T-helper 2 cell (primary cell): ENCODE results near the gene BDNF.
A peak's percentile ranks its signal among the peaks of the same experiment; 100 is the strongest.
"Not testable (repeated sequence)": the region's sequence is repeated elsewhere in the genome, so short reads cannot be mapped to it uniquely, and the experiment has no call there.

ENCODE experiments used
- DNase-seq, 5 experiments: peaks; one replicate each; pipeline versions ENCODE4 v3.0.0 to v3.0.0-alpha.2; 2012 to 2022

The BDNF gene

GRCh38 chr11:27665508-27666101 lies 34.6 kb downstream of the BDNF start:
- DNase-seq = not testable (repeated sequence)

DNA sequence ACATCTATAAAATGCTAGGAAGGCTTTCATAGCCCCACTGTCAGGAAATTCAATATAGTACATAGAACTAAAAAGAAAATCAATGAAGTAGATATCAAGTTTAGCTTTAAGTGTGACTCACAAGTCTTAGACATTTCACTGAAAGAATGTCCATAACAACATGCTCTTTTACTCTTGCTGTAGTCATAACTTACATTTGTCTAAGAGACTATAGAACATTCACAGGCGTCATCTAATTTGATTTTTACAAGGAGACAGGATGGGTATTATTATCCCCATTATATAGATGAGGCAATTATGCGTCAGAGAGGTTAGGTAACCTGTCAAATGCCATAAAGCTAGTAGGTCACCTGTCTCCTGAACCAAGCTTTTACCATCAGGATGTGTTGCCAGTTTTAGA lies 36.9 kb downstream of the BDNF start:
- DNase-seq = no peak

DNA sequence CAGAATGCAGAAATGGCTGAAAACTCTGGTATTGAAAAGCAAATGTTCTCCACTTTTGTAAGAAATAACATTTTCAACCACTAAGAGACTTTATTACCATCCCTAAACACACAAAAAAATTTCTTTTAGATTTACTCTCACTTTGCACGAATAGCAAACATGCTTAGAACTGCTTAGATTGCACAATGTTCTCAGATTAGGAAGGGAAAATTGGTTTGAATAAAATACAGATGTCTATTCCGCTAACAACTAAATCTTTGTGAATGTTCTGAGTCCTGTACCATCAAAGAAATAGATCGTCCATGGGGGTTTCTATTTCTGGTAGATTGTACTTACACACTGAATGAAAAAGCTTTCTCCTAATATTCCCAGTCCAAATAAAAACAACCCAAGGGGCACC lies 40.1 kb downstream of the BDNF start:
- DNase-seq = no peak

GRCh38 chr11:27658535-27659236 lies 41.6 kb downstream of the BDNF start:
- DNase-seq = no peak

- no peak for DNase-seq
These were observed 43.3 kb downstream of the BDNF start for GRCh38 chr11:27656806-27657483.

DNA sequence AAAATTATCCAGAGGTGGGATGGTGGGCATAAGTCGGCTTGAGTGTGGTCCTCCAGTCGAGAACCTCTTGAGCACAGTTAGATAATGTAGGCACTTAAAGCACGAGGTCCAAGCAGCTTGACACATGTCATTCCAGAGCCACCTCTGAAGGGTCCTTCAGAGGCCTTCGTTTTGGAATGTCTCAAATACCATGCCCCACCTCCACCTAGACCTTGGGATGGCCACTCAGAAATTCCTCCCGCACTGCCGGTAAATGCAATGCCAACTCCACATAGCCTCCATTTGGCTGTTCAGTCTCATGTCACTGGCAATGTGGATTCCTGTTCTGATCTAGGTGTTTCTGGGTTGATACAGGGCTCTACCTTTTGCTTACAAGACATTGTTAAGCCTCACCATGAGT lies 43.9 kb downstream of the BDNF start:
- no peak for DNase-seq

GRCh38 chr11:27653990-27654758 lies 46.1 kb downstream of the BDNF start:
- no peak for DNase-seq

GRCh38 chr11:27651711-27652110 lies 48.5 kb downstream of the BDNF start:
- no peak for DNase-seq

DNA sequence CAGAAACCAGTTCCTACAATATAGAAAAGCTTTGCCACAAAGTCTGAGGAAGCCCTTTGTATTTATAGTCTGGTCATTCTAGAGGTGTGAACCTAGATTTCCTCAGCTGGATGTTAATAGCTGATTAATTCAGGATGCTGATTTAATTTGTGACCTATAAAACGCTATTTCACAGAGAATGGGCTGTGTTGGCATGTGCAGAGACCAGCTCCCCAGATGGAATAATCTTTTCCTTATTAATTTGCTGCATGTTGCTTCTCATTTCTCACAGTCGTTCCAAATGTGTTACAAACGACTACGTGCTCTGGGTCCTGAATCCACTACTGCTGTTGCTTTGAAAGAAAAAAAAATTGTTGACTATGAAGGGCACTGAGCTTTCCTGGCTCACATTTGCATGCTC lies 49.3 kb downstream of the BDNF start:
- DNase-seq = no peak

DNA sequence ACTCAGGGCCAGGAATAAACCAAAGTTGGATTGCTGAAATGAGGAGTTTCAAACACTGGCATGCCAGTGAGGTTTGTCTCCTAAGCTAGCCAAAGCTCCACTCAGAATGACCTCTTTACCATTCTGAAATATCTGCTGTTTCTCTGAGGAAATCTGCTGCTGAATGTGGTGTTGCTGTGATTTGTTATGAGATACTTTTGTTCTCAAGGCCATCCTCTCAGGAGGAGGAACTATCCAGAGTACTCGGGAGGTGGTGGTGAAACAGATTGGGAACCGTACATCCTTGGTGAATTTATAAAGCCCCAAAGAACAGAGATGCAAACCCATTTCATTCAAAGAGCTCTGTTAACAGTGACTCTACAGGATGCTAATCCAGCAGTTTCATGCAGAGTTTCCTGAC lies 50.5 kb downstream of the BDNF start:
- no peak for DNase-seq

DNA sequence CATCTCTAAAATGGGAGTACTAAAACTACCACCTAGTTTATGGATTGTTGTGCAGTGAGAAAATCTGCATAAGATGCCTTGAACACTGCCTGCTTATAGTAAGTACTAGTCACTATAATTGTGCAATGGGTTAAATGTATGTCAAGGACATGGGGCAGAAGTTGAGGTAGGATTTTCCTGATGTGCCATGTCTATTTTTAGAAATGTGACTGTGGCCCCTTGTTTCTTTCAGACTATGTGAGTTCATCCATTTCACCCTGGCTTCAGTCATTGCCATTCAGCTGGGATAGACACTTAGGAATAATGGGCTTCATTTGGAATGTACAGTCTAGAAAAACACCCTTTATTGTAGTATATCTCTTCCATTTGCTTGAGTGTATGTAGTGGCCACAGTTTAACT lies 51.4 kb downstream of the BDNF start:
- DNase-seq = no peak

GRCh38 chr11:27646051-27646818 lies 54.0 kb downstream of the BDNF start:
- no peak for DNase-seq

GRCh38 chr11:27642954-27643353 lies 57.3 kb downstream of the BDNF start:
- DNase-seq = no peak

DNA sequence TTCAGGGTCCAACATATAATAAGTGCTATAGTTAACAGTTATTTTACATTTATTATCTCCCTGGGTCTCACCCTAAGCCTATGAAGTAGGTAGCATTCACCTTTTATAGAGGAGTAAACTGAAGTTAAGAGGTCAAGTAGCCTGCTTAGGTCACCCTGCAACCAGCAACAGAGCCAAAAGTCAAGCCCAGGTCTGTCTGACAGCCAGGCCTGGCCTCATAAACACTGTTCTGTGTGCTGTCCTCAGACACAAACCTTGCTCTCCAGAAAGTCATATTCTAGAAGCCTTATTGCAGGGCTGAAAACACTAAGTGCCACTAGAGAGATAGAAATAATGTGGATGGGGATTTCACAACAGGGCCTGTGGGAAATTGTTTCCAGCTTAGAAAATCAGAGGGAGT lies 59.3 kb downstream of the BDNF start:
- DNase-seq = no peak

DNA sequence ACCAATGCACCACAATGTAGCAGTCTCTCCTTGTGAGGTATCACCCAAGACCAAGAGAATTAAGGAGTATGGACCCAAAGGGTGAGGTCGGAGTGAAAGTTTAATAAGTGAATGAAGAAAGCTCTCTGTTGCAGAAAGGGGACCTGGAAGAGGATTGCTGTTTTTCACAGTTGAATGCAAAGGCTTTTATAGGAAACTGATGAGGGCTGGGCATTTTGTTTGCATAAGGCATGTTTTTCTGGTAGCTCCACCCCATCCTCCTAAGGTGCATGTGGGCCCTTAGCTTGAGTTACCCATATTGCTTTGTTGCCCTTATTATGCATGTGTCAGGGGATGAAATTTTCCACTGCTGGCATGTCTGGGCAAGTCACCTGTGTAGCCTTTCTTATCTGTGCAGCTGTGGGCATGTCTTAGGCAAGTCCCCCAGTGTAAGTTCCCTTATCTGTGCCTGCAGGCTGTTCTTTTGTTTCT lies 64.7 kb downstream of the BDNF start:
- DNase-seq = peak in 1 of 5 experiments; percentile 28

GRCh38 chr11:27634776-27635175 lies 65.5 kb downstream of the BDNF start:
- DNase-seq = not testable (repeated sequence)

GRCh38 chr11:27634282-27634681 lies 66.0 kb downstream of the BDNF start:
- not testable (repeated sequence) for DNase-seq

- not testable (repeated sequence) for DNase-seq
These were observed 71.2 kb downstream of the BDNF start for GRCh38 chr11:27629023-27629422.

DNA sequence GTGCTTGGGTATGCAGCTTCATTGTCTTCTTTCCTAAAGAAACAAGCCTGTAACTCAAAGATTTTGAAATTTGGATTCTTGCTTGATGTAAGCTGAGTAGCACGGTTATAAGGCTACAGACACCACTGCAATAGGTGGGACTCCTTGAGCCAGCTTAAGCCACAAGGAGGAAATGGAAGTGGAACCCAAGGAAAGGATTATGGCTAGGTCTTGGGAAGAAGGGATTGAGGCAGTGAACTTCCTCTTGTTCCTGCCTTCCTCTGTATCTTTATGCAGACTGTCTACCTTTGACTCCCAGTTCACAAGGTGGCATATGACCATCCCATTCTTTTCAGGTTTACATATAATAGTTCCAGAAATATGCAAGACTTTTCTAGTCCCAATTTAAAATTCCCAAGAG lies 72.3 kb downstream of the BDNF start:
- DNase-seq = no peak

DNA sequence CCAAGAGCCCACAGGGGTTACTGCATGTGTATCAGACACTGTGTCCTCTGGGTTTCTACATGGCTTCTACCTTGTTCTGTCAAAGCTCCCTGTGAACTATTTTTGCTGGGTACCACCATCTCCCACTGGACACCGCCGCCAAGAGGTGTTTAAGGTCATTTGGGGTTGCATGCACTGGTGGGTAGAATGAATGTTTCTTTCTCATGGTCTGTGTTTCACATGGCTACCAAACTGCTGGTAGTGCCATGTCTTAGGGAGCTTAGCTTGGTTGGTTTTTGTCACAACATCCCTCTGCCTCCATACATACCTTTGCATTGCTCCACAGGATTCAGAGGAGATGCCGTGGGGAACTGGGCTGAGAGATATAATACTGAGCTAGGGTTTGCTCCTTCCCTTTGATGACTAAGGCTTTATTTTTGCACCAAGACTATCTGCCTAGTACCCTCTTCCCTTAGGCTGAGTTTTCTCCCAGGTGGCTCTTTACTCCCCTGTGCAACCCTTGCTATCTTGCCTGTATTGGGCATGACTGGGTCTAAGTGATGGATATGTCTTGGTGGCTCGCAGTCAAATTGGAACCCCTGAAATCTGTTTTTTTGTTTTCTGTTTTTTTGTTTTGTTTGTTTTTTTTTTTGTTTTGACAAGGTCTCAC lies 73.2 kb downstream of the BDNF start:
- DNase-seq = no peak

DNA sequence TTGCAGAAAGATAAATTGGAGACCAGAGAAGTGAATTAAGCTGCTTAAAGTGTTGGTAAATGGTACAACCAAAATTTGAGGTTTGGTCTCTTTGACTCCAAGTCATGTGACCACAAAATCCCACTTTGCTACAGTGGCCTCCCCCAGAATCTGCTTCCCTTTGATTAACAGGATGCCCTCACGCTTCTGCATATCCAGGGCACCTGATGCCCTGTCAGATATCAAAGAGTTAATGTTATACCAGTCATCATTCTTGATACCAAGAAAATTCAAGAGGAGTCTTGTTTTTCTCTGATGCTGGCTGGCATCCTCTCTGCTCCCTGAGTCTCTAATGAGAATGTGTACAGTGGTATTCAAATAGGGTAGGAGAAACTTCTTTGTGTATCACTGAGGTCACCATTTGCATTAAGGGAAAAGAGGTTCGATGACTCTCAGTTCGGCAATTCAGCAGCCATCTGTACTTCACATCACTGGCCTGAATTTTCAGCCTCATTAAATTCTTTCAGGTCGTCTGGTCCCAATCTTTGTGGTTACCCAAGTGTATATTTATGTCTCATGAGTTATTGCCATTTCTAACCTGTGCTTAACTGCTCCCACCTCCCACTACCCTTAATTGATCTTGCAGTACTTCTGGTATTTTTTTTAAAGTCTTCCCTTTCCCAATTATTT lies 73.9 kb downstream of the BDNF start:
- DNase-seq = no peak
